HepG2 (cell line): ENCODE measurements around the gene PLCL2.

Source experiments
- ATF7 ChIP-seq, 2 experiments: fragments of 450-650 bp in 1 of 2; sonication (generic) in 1 of 2; formaldehyde crosslinking in 1 of 2; IDR thresholded peaks; 2 replicates each; pipeline versions ENCODE4 v1.4.0 to v1.6.1; 2016 to 2020; ENCODE audit warnings: antibody characterized with exemption in 1 of 2, mild to moderate bottlenecking in 1 of 2, missing genetic modification reagents in 1 of 2
- CTCF ChIP-seq: sonication (generic); formaldehyde crosslinking; IDR thresholded peaks from 2 replicates; pipeline ENCODE4 v1.5.0; 2020; ENCODE audit warnings: mild to moderate bottlenecking, missing genetic modification reagents, moderate library complexity
- ELF1 ChIP-seq: sonication (generic); formaldehyde crosslinking; IDR thresholded peaks from 2 replicates; pipeline ENCODE4 v1.4.0; 2020; ENCODE audit warnings: missing genetic modification reagents
- ELK4 ChIP-seq: sonication (generic); formaldehyde crosslinking; IDR thresholded peaks from 2 replicates; pipeline ENCODE4 v1.9.0; 2021; ENCODE audit warnings: missing genetic modification reagents, borderline replicate concordance
- KLF16 ChIP-seq, 2 experiments: sonication (generic) in 1 of 2; formaldehyde crosslinking in 1 of 2; IDR thresholded peaks; 2 replicates each; pipeline versions ENCODE4 v1.6.1 to v1.8.0; 2016 to 2023; ENCODE audit warnings: missing genetic modification reagents in 2 of 2, missing compliant biosample characterization in 1 of 2
- MTF2 ChIP-seq: sonication (generic); formaldehyde crosslinking; IDR thresholded peaks from 2 replicates; pipeline ENCODE4 v1.5.0; 2020; ENCODE audit warnings: missing genetic modification reagents, borderline replicate concordance
- NR2C2 ChIP-seq: sonication (generic); formaldehyde crosslinking; IDR thresholded peaks from 2 replicates; pipeline ENCODE4 v1.4.0; 2020; ENCODE audit warnings: missing genetic modification reagents, mild to moderate bottlenecking, moderate library complexity, borderline replicate concordance
- POLR2A ChIP-seq, 2 experiments: IDR thresholded peaks; 2 replicates each; pipeline ENCODE4 v1.6.1; 2011; ENCODE audit warnings: low read depth in 2 of 2, low read length in 2 of 2, mild to moderate bottlenecking in 1 of 2, moderate library complexity in 1 of 2; ENCODE audit not compliant: insufficient read depth in 1 of 2
- TCF7 ChIP-seq: sonication (generic); IDR thresholded peaks from 2 replicates; pipeline ENCODE4 v1.6.1; 2016; ENCODE audit warnings: antibody characterized with exemption, low read depth
- ZBTB7B ChIP-seq: sonication (generic); formaldehyde crosslinking; IDR thresholded peaks from 2 replicates; pipeline ENCODE4 v1.4.0; 2020; ENCODE audit warnings: missing genetic modification reagents
- TF ChIP-seq, protein P1 (sequence below): sonication (generic); formaldehyde crosslinking; IDR thresholded peaks from 2 replicates; pipeline ENCODE4 v1.4.0; 2020; ENCODE audit warnings: missing genetic modification reagents

DNA sequence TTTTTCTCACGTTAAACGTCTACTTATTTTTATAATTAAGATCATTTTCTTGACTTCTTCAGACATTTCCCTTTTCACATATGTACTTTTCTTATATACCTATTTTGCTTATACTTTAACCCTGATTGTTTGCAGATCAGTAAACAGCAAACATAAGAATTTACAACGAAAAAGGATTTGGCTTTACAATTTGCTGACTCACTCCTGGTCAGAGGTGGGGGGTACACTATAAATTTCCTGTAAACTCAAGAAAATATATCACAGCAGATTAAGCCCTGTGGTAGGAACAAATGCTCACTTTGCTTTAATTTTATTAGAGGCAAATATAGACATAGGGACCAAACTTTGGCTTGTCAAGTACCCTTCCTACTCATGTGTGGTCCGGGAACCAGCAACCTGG lies 185.0 kb downstream of the PLCL2 start:
- TF ChIP-seq, protein P1, sequence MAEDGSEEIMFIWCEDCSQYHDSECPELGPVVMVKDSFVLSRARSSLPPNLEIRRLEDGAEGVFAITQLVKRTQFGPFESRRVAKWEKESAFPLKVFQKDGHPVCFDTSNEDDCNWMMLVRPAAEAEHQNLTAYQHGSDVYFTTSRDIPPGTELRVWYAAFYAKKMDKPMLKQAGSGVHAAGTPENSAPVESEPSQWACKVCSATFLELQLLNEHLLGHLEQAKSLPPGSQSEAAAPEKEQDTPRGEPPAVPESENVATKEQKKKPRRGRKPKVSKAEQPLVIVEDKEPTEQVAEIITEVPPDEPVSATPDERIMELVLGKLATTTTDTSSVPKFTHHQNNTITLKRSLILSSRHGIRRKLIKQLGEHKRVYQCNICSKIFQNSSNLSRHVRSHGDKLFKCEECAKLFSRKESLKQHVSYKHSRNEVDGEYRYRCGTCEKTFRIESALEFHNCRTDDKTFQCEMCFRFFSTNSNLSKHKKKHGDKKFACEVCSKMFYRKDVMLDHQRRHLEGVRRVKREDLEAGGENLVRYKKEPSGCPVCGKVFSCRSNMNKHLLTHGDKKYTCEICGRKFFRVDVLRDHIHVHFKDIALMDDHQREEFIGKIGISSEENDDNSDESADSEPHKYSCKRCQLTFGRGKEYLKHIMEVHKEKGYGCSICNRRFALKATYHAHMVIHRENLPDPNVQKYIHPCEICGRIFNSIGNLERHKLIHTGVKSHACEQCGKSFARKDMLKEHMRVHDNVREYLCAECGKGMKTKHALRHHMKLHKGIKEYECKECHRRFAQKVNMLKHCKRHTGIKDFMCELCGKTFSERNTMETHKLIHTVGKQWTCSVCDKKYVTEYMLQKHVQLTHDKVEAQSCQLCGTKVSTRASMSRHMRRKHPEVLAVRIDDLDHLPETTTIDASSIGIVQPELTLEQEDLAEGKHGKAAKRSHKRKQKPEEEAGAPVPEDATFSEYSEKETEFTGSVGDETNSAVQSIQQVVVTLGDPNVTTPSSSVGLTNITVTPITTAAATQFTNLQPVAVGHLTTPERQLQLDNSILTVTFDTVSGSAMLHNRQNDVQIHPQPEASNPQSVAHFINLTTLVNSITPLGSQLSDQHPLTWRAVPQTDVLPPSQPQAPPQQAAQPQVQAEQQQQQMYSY (CRISPR knock-in tag) = no peak
- TF ChIP-seq ELF1 (CRISPR knock-in tag) = no peak
- TF ChIP-seq MTF2 (CRISPR knock-in tag) = no peak
- TF ChIP-seq ATF7 (IDR thresholded peaks at IDR 0.05) = no peak
- no peak for TF ChIP-seq ATF7 (CRISPR knock-in tag; IDR thresholded peaks at IDR 0.05)
- TF ChIP-seq ELK4 (CRISPR knock-in tag) = no peak
- no peak for TF ChIP-seq CTCF (CRISPR knock-in tag)
- no peak for TF ChIP-seq KLF16 (CRISPR knock-in tag; IDR thresholded peaks at IDR 0.05)
- no peak for TF ChIP-seq NR2C2 (CRISPR knock-in tag)
- no peak for TF ChIP-seq TCF7
- no peak for TF ChIP-seq POLR2A (IDR thresholded peaks at IDR 0.05; ENCODE audit: insufficient read depth in 1 of 2, low read depth in 2 of 2, low read length in 2 of 2)
- TF ChIP-seq ZBTB7B (CRISPR knock-in tag) = no peak
